HG03103 (cell line): ENCODE data around the gene RASGRF2.
"Not testable (repeated sequence)": the region's sequence is repeated elsewhere in the genome, so short reads cannot be mapped to it uniquely, and the experiment has no call there.

ENCODE experiments used
- ATAC-seq: cut with Tn5 transposase; IDR thresholded peaks from one replicate; pipeline ENCODE4 v1.9.1; 2021; ENCODE audit warnings: low read depth; ENCODE audit not compliant: unreplicated experiment

The RASGRF2 gene

DNA sequence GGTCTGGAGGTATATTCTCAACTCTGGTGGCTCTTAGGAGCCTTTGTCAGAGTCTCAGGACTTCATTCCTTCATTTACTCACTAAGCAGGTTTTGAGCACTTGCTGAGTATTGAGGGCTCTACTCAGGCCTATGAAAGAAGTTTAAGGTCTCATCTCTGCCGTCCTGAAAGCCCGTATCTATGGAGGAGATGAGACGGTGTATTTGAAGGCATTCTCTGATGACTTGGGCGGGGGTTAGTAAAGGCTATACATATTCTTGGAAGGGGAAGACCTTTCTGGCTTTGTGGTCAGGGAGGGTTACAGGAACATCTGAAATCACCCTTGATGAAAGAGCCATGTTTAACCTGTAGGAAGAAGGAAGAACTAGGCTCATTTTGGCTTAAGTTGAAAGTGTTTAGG lies 21.9 kb downstream of the RASGRF2 start:
- ATAC-seq: no peak

GRCh38 chr5:80985600-80986228 lies 25.6 kb downstream of the RASGRF2 start:
- ATAC-seq: no peak

- ATAC-seq: no peak
Measured at GRCh38 chr5:80986382-80986781, 26.2 kb downstream of the RASGRF2 start.

DNA sequence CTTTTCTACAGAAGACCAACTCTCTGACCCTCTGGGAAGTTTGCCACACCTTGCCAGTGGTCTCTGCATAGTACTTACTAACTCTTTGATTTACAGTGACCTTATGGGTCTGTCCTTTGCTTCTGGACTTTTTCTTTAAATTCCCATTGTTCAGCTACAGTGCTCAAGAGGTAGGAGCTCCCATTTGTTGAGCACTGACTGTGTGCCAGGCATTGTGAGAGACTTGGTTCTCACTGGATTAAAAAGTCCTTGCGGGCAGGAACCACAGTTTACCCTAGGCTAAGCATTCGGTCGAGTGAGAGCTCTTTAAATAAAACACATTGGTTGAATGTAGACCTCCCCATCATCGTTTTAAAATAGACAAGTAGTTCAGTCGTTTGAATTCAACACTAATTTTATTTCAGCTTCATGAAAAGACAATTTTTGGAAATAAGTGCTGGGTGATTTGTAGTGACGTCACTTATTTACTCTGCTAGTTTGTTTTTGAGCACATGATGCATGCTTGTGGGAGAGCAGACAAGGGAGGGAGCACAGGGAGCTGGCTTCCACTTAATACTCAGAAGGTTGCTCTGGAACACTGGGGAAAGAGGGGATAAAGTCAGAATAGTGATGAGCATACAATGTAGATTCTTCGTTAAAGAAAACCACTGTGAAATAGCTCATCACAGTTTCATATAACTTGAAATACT lies 27.1 kb downstream of the RASGRF2 start:
- no peak for ATAC-seq

DNA sequence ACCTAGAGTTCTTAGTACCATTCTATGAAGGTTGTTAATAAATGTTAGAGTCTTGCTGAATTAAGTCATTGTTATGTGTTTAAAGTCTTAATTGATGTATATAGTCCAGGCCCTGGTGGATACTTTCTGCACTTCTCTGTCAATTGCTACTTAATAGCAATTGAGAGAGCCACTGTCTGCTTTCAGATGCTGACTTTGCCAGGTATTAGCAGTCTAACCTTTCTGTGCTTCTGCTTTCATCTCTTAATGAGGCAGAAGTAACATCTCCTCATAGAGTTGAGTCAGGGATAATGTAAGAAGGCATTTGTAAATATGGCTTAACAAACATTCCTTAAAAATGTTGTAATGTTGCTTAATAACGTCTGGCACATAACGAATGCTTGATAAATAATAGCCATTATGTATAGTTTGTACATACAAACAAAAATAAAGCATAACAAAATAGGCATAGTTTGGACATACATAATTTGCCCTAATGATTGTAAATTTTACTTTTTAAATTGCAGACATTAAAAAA lies 28.3 kb downstream of the RASGRF2 start:
- ATAC-seq: no peak

GRCh38 chr5:80989883-80990282 lies 29.7 kb downstream of the RASGRF2 start:
- no peak for ATAC-seq

DNA sequence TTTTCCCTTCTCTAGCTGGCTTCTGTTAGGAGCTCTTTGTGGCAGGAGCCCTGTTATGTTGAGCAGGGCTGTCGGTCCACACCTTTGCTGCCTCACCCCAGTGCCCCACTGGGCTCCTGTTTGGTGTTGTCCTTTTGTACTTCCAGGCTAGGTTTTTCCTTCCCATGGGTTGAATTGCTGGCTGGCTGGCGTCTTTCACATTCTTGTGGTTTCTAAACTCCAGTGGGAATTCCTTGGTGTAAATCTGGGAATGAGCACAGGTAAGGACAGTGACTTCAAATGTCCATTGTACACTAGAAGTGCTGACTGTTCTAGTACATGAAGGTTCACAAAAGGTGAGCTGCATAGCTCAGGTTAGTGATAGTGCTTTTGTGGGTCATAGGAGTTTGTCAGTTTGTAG lies 30.4 kb downstream of the RASGRF2 start:
- no peak for ATAC-seq

- no peak for ATAC-seq
Measured at GRCh38 chr5:80990971-80991370, 30.8 kb downstream of the RASGRF2 start.

DNA sequence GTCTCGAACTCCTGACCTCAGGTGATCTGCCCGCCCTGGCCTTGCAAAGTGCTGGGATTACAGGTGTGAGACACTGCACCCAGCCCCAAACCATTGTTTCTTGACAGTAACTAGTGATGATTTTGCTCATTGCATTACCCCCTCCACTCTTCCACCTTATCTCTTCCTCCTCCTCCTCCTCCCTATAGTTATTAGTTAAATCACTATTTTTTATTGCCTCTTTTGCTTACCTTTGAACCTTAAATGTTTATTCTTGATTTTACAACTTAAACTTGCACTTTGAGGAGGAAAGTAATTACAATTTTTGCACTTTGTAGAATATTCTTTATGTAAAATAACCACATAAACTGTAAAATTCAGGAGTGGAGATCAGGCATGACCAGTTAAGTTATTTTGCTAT lies 35.7 kb downstream of the RASGRF2 start:
- ATAC-seq: no peak

DNA sequence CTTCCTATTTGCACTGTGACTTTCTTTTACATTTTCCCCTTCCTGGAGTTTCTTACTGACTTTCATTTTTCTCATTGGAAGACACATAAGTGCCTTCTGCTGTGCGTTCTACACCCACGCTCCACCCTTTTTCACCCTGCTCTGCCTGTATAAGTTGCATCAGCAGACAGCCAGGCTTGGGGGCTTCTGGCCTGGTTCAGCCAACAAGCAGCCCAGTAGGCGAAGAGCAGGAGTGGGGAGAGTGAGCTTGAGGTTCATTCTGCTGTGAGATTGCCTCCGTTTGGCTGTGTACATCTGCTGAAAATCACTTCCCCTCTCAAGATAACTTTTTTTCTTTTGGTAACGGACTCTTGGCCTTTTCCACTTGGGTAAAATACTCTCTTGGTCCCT lies 38.4 kb downstream of the RASGRF2 start:
- no peak for ATAC-seq

DNA sequence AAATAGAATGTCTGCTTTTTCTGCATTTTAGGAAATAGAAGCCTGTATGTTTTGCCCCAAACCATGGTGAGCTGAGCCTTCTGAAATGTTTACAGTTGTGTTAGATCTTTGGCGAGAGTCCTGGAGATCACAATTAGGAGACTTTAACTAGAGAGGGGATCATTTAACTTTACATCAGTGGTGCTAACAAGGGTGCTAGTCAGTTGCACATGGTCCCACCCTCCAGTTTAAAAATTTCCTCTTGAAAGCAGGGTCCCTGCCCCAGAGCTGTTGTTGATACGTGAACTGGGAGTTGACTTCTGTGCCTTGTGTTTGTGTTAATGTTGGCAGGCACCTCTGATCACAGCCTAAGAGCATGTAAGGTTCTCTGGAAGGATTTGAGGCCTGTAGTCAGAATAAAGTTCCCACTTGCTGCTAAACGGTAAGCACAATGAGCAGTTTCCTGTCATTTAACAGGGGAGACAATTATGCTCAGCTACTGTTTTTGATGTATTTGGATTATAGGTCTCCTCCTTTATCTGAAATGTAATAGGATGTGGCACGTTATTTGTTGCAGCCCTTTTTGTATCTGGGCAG lies 43.7 kb downstream of the RASGRF2 start:
- no peak for ATAC-seq

- ATAC-seq: no peak
Measured at GRCh38 chr5:81005708-81006107, 45.5 kb downstream of the RASGRF2 start.

DNA sequence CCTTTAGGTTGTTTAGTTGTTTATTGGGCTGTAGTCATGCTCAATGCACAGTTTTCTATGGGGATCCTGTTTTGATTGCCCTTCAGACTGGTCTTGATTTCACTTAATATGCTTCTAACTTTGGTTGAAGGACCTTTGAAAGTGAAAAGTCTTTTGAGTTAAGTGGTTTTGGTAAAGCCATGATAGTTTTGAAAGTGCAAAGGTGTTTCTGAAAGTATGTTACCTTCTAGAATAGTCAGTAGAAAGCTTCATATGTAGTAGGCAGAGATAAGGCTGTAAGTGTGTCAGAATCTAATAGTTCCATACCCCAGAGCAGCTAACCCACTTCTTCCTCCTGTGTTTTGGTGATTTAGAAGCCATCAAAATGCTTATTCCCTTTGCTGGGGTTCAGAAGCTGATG lies 46.1 kb downstream of the RASGRF2 start:
- ATAC-seq: no peak

DNA sequence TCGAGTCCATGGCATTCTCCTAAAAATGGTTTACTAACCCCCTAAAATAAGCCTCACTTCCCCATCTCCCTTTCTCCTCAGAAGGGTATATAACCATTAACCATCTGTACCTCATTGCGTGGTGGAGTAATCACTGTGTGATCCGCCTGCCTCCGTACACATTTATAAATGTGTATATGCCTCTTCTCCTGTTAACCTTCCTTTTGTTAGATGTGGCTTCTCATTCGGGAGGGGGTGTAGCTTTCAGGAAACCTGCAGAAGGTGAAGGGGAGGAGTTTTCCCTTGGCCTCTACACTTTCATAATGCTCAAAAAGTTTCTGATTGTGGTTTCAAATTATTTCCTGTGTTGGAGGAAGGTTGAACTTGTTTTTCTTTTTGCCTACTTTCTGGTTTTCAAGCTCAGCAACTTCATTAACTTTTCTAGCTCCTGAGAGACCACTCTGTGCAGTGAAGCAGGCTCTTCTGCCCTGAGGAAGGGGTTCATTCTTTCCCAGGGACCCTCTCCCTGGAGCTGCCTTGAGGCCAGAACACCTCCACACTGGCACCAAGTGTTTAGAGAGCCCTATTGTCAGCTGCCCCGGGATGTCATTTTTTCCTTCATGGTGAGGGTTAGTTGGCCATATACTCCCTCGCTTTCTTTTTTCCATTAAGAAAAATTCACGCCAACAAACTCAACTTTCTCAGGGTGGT lies 46.9 kb downstream of the RASGRF2 start:
- no peak for ATAC-seq

DNA sequence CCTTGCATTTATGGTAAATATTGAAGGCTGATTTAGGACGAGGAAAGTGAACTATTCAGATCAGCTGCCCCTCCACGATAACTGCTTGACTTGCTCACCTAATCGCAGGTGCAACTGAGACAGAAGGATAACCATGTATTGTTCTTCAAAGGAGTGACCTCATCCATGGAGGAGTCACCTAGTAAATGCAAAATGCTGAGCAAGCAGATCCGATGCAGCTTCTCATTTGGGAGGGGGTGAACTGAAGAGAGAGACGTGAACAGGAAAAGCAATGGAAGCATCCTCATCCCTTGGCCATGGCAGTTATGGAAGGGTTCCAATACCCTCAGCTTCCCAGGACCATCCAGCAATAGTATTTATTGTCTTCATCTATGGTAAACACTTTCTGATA lies 47.5 kb downstream of the RASGRF2 start:
- ATAC-seq: no peak

DNA sequence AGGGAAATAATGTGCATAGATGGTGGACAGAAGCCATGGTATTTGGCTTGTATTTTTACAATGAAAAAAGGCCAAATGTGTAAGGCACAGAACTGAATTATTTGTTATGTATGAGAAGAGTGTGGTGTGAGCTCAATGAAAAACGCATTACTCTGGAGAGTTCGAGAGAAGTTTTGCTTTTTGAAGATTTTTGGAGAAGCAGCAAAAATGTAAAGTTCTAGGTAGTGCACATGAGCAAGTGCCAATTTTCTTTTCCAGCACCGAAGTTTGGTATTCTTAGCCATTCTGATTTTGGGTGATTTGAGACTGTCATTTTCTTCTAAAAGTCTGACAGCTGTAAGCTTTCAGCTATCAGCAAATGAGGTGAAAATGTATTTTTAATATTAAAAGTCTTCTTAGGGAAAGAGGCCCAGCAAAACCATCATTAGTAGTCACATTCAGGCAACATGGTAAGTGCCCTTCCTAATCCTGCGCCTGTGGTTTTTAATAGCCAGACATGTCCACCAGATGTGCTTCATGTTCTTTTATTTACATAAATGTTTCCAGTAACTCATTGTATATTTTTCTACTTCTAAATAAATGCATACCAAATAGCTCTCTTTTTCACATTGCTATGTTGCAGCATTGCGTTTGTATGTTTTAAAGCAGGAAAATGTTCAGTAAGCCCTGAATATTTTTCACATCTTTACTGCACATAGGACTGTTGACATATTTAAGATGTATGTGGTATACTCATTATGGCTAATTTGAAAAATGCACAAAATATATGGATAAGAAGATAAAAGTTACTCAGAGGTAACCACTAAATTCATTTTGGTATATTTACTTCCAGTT lies 50.4 kb downstream of the RASGRF2 start:
- ATAC-seq: no peak

GRCh38 chr5:81014348-81014747 lies 54.2 kb downstream of the RASGRF2 start:
- no peak for ATAC-seq

DNA sequence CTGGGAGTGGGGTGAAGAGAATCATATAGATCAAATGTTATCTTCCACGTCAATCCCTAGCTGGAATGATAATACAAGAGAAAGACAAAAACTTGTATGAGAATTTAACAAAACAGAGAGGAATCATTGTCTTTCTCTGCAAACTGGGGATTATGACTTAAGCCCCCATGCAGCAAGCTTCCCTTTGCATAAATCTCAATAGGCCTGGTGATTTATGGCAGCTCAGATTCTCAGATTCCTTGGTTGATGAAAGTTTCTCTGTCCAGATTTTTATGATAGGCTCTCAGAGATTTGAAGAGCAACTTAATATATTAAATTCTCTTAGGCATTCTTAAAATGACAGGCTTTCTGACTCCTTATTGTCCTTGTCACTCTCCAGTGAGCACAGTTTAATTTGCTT lies 56.0 kb downstream of the RASGRF2 start:
- no peak for ATAC-seq

DNA sequence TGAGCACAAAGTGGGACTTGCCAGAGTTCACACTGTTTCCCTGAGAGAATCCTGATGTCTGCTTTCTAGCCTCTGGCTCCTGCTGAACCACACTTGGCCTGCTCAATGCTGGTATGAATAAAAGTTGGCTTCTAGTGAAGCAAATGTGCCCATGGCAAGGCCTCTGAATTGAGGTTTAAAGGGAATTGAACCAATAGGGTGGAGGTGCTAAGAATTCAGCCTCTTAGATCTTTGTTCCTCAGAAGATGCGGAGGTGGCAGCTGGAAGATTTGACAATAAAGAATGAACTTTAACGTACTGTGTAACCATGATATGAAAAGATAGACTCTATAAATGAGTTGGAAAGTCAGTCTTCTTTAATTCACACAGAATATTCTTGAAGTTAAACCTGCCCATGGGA lies 57.2 kb downstream of the RASGRF2 start:
- no peak for ATAC-seq

- ATAC-seq: not testable (repeated sequence)
Measured at GRCh38 chr5:81018608-81019007, 58.4 kb downstream of the RASGRF2 start.

- no peak for ATAC-seq
Measured at GRCh38 chr5:81019748-81020147, 59.6 kb downstream of the RASGRF2 start.
